HepG2 (cell line): ENCODE measurements around the gene FCMR.
"Not testable (repeated sequence)": the region's sequence is repeated elsewhere in the genome, so short reads cannot be mapped to it uniquely, and the experiment has no call there.

Experiments
- HOXA7 ChIP-seq: sonication (generic); formaldehyde crosslinking; IDR thresholded peaks from 2 replicates; pipeline ENCODE4 v1.8.1; 2022; ENCODE audit warnings: mild to moderate bottlenecking, missing genetic modification reagents, moderate library complexity
- MAFF ChIP-seq: IDR thresholded peaks from 2 replicates; pipeline ENCODE4 v1.6.1; 2011; ENCODE audit warnings: low read depth, low read length, improper control_type of control experiment
- RAD21 ChIP-seq: fragments of 450-650 bp; formaldehyde crosslinking; IDR thresholded peaks from 2 replicates; pipeline ENCODE4 v1.5.0; 2020; ENCODE audit warnings: mild to moderate bottlenecking
- SMC3 ChIP-seq: IDR thresholded peaks from 2 replicates; pipeline ENCODE4 v1.6.1; 2011; ENCODE audit warnings: low read length, improper control_type of control experiment
- ZFX ChIP-seq: sonication (generic); formaldehyde crosslinking; IDR thresholded peaks from 2 replicates; pipeline ENCODE4 v1.4.0; 2020; ENCODE audit warnings: mild to moderate bottlenecking, low read depth, missing genetic modification reagents, moderate library complexity
- TF ChIP-seq, protein P1 (sequence below): IDR thresholded peaks from 2 replicates; pipeline ENCODE4 v1.6.1; 2012; ENCODE audit warnings: inconsistent platforms
- TF ChIP-seq, protein P2 (sequence below): IDR thresholded peaks from 2 replicates; pipeline ENCODE4 v1.6.1; 2016; ENCODE audit warnings: low read depth, borderline replicate concordance

DNA sequence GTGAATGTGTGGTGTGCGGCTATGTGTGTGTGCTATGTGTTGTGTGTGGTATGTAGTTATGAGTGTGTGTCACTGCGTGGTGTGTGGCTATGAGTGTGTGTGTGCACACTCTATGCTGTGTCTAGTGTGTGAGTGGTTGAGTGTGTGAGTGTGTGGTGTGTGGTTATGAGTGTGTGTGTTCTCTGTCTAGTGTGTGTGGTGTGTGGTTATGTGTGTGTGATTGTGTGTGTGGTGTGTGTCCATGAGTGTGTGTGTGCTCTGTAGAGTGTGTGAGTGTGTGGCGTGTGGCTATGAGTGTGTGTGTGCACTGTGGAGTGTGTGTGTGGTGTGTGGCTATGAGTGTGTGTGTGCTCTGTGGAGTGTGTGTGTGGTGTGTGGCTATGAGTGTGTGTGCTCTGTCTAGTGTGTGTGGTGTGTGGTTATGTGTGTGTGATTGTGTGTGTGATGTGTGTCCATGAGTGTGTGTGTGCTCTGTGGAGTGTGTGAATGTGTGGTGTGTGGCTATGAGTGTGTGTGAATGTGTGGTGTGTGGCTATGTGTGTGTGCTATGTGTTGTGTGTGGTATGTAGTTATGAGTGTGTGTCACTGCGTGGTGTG, 2.3 kb upstream of the FCMR start:
- not testable (repeated sequence) for TF ChIP-seq RAD21 (CRISPR knock-in tag); MAFF; ZFX; SMC3; HOXA7
- TF ChIP-seq, protein P1, sequence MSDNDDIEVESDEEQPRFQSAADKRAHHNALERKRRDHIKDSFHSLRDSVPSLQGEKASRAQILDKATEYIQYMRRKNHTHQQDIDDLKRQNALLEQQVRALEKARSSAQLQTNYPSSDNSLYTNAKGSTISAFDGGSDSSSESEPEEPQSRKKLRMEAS: not testable (repeated sequence)
- TF ChIP-seq, protein P2, sequence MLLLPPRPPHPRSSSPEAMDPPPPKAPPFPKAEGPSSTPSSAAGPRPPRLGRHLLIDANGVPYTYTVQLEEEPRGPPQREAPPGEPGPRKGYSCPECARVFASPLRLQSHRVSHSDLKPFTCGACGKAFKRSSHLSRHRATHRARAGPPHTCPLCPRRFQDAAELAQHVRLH (CRISPR knock-in tag): not testable (repeated sequence)
